ENCODE measurements around the gene PGM2.
A peak's percentile ranks its signal among the peaks of the same experiment; 100 is the strongest.

The PGM2 gene

GRCh38 chr4:37868238-37868637 lies 41.8 kb downstream of the PGM2 start:
- DNase-seq (ENCODE audit: insufficient read length) (no peak), FAIRE-seq (no peak)
- TF ChIP-seq TAF1 (IDR thresholded peaks at IDR 0.05; ENCODE audit: borderline replicate concordance, low read depth, low read length) (no peak), POLR2AphosphoS5 (IDR thresholded peaks at IDR 0.05; ENCODE audit: low read depth, low read length) (no peak), POLR2A (IDR thresholded peaks at IDR 0.05; ENCODE audit: low read depth, low read length) (no peak)

- DNase-seq (ENCODE audit: insufficient read length): no peak
- TF ChIP-seq POLR2AphosphoS5 (IDR thresholded peaks at IDR 0.05; ENCODE audit: low read depth, low read length): no peak
- TF ChIP-seq POLR2A (IDR thresholded peaks at IDR 0.05; ENCODE audit: low read depth, low read length): no peak
- TF ChIP-seq TAF1 (IDR thresholded peaks at IDR 0.05; ENCODE audit: borderline replicate concordance, low read depth, low read length): no peak
- peak; percentile 53 for FAIRE-seq
Measured at GRCh38 chr4:37872310-37872988, 46.0 kb downstream of the PGM2 start.

- DNase-seq (ENCODE audit: insufficient read length) (no peak), FAIRE-seq (no peak)
- TF ChIP-seq POLR2AphosphoS5 (IDR thresholded peaks at IDR 0.05; ENCODE audit: low read depth, low read length): no peak
- no peak for TF ChIP-seq TAF1 (IDR thresholded peaks at IDR 0.05; ENCODE audit: borderline replicate concordance, low read depth, low read length)
- TF ChIP-seq POLR2A (IDR thresholded peaks at IDR 0.05; ENCODE audit: low read depth, low read length): no peak
Measured at GRCh38 chr4:37873386-37873785, 46.9 kb downstream of the PGM2 start.

GRCh38 chr4:37876156-37876555 lies 49.7 kb downstream of the PGM2 start:
- TF ChIP-seq POLR2A (IDR thresholded peaks at IDR 0.05; ENCODE audit: low read depth, low read length) (no peak), POLR2AphosphoS5 (IDR thresholded peaks at IDR 0.05; ENCODE audit: low read depth, low read length) (no peak), TAF1 (IDR thresholded peaks at IDR 0.05; ENCODE audit: borderline replicate concordance, low read depth, low read length) (no peak)
- no peak for DNase-seq (ENCODE audit: insufficient read length)
- no peak for FAIRE-seq

- no peak for TF ChIP-seq POLR2AphosphoS5 (IDR thresholded peaks at IDR 0.05; ENCODE audit: low read depth, low read length)
- FAIRE-seq: no peak
- no peak for DNase-seq (ENCODE audit: insufficient read length)
Measured at GRCh38 chr4:37879365-37879764, 52.9 kb downstream of the PGM2 start.

GRCh38 chr4:37881811-37882210 lies 55.3 kb downstream of the PGM2 start:
- no peak for FAIRE-seq
- DNase-seq (ENCODE audit: insufficient read length): no peak
- TF ChIP-seq POLR2AphosphoS5 (IDR thresholded peaks at IDR 0.05; ENCODE audit: low read depth, low read length) (no peak), POLR2A (IDR thresholded peaks at IDR 0.05; ENCODE audit: low read depth, low read length) (no peak), TAF1 (IDR thresholded peaks at IDR 0.05; ENCODE audit: borderline replicate concordance, low read depth, low read length) (no peak)

GRCh38 chr4:37882665-37883296 lies 56.3 kb downstream of the PGM2 start:
- DNase-seq (ENCODE audit: insufficient read length) (no peak), FAIRE-seq (no peak)

GRCh38 chr4:37884855-37885487 lies 58.5 kb downstream of the PGM2 start:
- no peak for DNase-seq (ENCODE audit: insufficient read length)
- no peak for FAIRE-seq
- no peak for TF ChIP-seq POLR2AphosphoS5 (IDR thresholded peaks at IDR 0.05; ENCODE audit: low read depth, low read length)
- TF ChIP-seq POLR2A (IDR thresholded peaks at IDR 0.05; ENCODE audit: low read depth, low read length): no peak
- TF ChIP-seq TAF1 (IDR thresholded peaks at IDR 0.05; ENCODE audit: borderline replicate concordance, low read depth, low read length): no peak

More at GRCh38 chr4:37882665-37883296, 56.3 kb downstream of the PGM2 start:
- TF ChIP-seq POLR2AphosphoS5 (IDR thresholded peaks at IDR 0.05; ENCODE audit: low read depth, low read length): no peak
- TF ChIP-seq POLR2A (IDR thresholded peaks at IDR 0.05; ENCODE audit: low read depth, low read length): no peak
- no peak for TF ChIP-seq TAF1 (IDR thresholded peaks at IDR 0.05; ENCODE audit: borderline replicate concordance, low read depth, low read length)

GRCh38 chr4:37885496-37885895 lies 59.0 kb downstream of the PGM2 start:
- FAIRE-seq (no peak), DNase-seq (ENCODE audit: insufficient read length) (no peak)
- TF ChIP-seq TAF1 (IDR thresholded peaks at IDR 0.05; ENCODE audit: borderline replicate concordance, low read depth, low read length) (no peak), POLR2AphosphoS5 (IDR thresholded peaks at IDR 0.05; ENCODE audit: low read depth, low read length) (no peak), POLR2A (IDR thresholded peaks at IDR 0.05; ENCODE audit: low read depth, low read length) (no peak)

- DNase-seq (ENCODE audit: insufficient read length) (peak; percentile 43), FAIRE-seq (no peak)
Measured at GRCh38 chr4:37889849-37890800, 63.6 kb downstream of the PGM2 start.

GRCh38 chr4:37890801-37891259 lies 64.3 kb downstream of the PGM2 start, which contains the start of gene TBC1D1:
TSS of gene TBC1D1 (plus strand) at chr4:37891084. CDS start at chr4:37902096, 11,012 bp downstream.
- no peak for DNase-seq (ENCODE audit: insufficient read length)
- TF ChIP-seq POLR2A (IDR thresholded peaks at IDR 0.05; ENCODE audit: low read depth, low read length) (0 out of 2 replicates have a peak, but pooled peaks have one; percentile 10), POLR2AphosphoS5 (IDR thresholded peaks at IDR 0.05; ENCODE audit: low read depth, low read length) (no peak)
- FAIRE-seq: peak; percentile 90

More at GRCh38 chr4:37889849-37890800, 63.6 kb downstream of the PGM2 start:
- TF ChIP-seq TAF1 (IDR thresholded peaks at IDR 0.05; ENCODE audit: borderline replicate concordance, low read depth, low read length) (no peak), POLR2AphosphoS5 (IDR thresholded peaks at IDR 0.05; ENCODE audit: low read depth, low read length) (no peak), POLR2A (IDR thresholded peaks at IDR 0.05; ENCODE audit: low read depth, low read length) (no peak)
